ENCODE results near the gene RAB11FIP3.

The RAB11FIP3 gene

GRCh38 chr16:537415-538335, 112.2 kb downstream of the RAB11FIP3 start:
- H3K4me3 Mint-ChIP-seq: no peak overlapping the region
- H3K4me1 Mint-ChIP-seq (ENCODE audit: low read depth): no peaks in the 10 kb centered on the region
- H3K27me3 Mint-ChIP-seq (ENCODE audit: low read depth): no peaks in the 10 kb centered on the region
- no peak overlapping the region for H3K27ac Mint-ChIP-seq
- no peaks in the 10 kb centered on the region for H3K9me3 Mint-ChIP-seq
- H3K36me3 Mint-ChIP-seq (ENCODE audit: low read depth): peaks cover 3% of the 10 kb centered on the region

DNA sequence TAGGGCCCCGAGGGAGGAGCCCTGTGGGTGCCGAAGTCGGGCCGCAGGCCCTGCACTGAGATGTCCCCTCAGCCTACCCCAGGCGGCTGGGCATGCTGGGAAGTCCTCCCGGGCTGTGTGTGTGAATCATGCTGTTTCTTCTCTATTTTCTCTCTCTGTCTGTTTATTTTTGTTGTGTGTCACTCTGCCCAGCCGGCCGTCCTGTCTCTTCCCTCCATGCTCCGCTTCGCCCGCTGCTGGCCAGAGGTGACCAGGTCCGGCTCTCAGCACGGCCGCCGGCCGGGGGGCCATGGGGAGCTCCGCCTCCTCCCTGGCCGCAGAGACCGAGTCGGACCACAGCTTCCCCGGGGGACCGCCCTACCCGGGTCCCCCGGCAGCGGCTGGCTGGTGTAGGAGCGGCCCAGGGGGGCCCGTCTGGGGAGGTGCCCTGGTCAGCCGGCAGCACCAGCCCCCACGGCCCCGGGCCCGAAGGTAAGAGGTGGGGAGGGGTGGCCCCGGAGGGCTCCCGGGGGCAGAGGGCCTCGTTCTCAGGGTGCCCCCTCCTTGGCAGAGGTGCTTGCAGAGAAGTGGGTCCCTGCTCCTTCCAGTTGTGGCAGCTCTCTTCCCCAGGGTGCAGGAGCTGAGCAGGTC, 114.6 kb downstream of the RAB11FIP3 start:
- no peak overlapping the region for H3K27ac Mint-ChIP-seq
- no peak overlapping the region for H3K4me3 Mint-ChIP-seq
- H3K9me3 Mint-ChIP-seq: no peaks in the 10 kb centered on the region
- no peaks in the 10 kb centered on the region for H3K27me3 Mint-ChIP-seq (ENCODE audit: low read depth)
- no peaks in the 10 kb centered on the region for H3K4me1 Mint-ChIP-seq (ENCODE audit: low read depth)
- H3K36me3 Mint-ChIP-seq (ENCODE audit: low read depth): peaks cover 3% of the 10 kb centered on the region

GRCh38 chr16:540645-541340, 115.3 kb downstream of the RAB11FIP3 start:
- H3K4me3 Mint-ChIP-seq: no peak overlapping the region
- no peaks in the 10 kb centered on the region for H3K9me3 Mint-ChIP-seq
- no peak overlapping the region for H3K27ac Mint-ChIP-seq
- no peaks in the 10 kb centered on the region for H3K4me1 Mint-ChIP-seq (ENCODE audit: low read depth)
- H3K27me3 Mint-ChIP-seq (ENCODE audit: low read depth): no peaks in the 10 kb centered on the region
- H3K36me3 Mint-ChIP-seq (ENCODE audit: low read depth): peaks cover 3% of the 10 kb centered on the region

DNA sequence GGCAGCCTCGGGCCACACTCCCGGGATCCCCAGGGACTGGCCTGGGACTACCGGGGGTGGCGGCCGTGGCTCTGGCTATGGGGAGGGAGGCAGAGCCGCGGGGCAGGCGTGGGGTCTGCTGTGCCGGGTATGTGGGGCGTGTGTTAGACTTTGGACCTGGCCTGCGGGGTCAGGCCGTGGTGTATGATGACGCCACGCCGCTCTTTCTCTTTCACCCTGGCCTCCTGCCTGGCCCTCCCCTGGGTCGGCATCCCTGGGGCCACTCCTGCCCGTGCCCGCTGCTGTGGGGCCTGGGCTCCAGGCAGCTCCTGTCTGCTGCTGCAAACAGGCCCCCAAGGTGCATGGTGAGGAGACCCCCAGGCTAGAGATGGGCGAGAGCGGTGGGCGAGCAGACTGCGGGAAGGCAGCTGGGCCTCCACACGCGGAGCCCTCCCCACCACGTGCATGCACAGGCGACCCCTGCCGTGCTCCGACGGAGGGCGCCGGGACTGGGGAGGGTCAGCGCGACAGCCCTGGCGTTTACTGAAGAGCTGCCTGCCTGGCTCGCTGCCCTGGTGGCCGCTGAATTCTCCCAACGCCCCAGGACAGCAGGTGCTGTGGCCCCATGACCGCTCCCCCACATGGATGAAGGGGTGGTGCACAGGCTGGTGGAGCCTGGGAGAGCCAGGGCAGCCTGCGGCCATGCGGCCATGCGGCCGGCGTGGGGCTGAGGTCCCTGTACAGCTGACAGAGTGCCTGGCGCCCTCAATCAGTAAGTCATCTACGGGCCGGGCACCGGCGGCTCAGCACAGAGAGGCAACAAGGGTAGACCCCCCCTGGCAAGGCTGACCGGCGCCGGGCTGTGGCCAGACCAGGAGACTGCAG, 118.1 kb downstream of the RAB11FIP3 start:
- Mint-ChIP-seq H3K4me1 (ENCODE audit: low read depth) (no peaks in the 10 kb centered on the region), H3K36me3 (ENCODE audit: low read depth) (peaks cover 3% of the 10 kb centered on the region), H3K27me3 (ENCODE audit: low read depth) (no peaks in the 10 kb centered on the region), H3K4me3 (no peak overlapping the region), H3K9me3 (no peaks in the 10 kb centered on the region), H3K27ac (no peak overlapping the region)

- Mint-ChIP-seq H3K36me3 (ENCODE audit: low read depth) (peaks cover 3% of the 10 kb centered on the region), H3K27ac (no peak overlapping the region), H3K9me3 (no peaks in the 10 kb centered on the region), H3K4me1 (ENCODE audit: low read depth) (no peaks in the 10 kb centered on the region), H3K4me3 (no peak overlapping the region), H3K27me3 (ENCODE audit: low read depth) (no peaks in the 10 kb centered on the region)
Measured at GRCh38 chr16:544517-544916, 119.1 kb downstream of the RAB11FIP3 start.

DNA sequence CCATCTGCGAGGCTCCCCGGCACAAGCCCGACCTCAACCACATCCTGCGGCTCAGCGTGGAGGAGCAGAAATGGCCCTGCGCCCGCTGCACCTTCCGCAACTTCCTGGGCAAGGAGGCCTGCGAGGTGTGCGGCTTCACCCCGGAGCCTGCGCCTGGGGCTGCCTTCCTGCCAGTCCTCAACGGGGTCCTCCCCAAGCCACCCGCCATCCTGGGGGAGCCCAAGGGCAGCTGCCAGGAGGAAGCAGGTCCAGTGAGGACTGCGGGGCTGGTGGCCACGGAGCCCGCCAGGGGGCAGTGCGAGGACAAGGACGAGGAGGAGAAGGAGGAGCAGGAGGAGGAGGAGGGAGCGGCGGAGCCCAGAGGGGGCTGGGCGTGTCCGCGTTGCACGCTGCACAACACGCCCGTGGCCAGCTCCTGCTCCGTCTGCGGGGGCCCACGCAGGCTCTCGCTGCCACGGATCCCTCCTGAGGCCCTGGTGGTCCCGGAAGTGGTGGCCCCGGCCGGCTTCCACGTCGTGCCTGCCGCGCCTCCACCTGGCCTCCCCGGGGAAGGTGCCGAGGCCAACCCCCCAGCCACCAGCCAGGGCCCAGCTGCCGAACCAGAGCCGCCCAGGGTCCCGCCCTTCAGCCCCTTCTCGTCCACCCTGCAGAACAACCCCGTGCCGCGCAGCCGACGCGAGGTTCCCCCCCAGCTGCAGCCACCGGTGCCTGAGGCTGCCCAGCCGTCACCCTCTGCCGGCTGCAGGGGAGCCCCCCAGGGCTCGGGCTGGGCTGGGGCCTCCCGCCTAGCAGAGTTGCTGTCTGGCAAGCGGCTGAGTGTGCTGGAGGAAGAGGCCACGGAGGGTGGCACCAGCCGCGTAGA, 121.7 kb downstream of the RAB11FIP3 start:
- peaks cover 3% of the 10 kb centered on the region for H3K36me3 Mint-ChIP-seq (ENCODE audit: low read depth)
- H3K9me3 Mint-ChIP-seq: no peaks in the 10 kb centered on the region
- no peak overlapping the region for H3K4me3 Mint-ChIP-seq
- no peak overlapping the region for H3K27ac Mint-ChIP-seq
- no peaks in the 10 kb centered on the region for H3K27me3 Mint-ChIP-seq (ENCODE audit: low read depth)
- no peaks in the 10 kb centered on the region for H3K4me1 Mint-ChIP-seq (ENCODE audit: low read depth)

GRCh38 chr16:548586-548985, 123.1 kb downstream of the RAB11FIP3 start:
- no peak overlapping the region for H3K4me3 Mint-ChIP-seq
- H3K9me3 Mint-ChIP-seq: no peaks in the 10 kb centered on the region
- no peaks in the 10 kb centered on the region for H3K27me3 Mint-ChIP-seq (ENCODE audit: low read depth)
- no peak overlapping the region for H3K27ac Mint-ChIP-seq
- H3K36me3 Mint-ChIP-seq (ENCODE audit: low read depth): no peaks in the 10 kb centered on the region
- no peaks in the 10 kb centered on the region for H3K4me1 Mint-ChIP-seq (ENCODE audit: low read depth)

DNA sequence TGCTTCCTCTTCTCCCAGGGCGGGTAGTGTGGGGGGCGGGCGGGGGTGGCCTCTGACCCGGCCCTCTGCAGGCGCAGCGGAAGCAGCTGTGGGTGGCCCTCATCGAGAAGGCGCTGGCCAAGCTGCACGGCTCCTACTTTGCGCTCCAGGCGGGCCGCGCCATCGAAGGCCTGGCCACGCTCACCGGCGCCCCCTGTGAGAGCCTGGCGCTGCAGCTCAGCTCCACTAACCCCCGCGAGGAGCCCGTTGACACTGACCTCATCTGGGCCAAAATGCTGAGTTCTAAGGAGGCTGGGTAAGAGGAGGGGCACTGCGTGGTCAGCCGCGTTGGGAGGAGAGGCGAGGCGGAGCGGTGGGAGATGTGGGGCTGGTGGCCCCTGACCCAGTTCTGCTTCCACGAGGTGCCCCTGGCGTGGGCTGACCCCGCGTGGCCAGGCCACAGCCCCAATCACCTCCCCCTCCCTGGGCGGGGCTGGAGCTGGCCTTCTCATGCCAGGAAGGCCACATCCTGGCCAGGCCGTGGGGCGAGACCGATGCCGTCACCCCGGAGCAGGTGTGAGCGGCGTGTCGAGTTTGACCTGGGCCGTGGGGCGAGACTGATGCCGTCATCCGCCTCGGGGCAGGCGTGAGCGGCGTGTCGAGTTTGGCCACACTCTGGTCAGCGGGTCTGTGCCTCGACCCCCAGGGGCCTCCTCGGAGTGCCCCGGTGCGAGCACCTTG, 124.3 kb downstream of the RAB11FIP3 start:
- Mint-ChIP-seq H3K36me3 (ENCODE audit: low read depth) (no peaks in the 10 kb centered on the region), H3K9me3 (no peaks in the 10 kb centered on the region), H3K4me3 (no peak overlapping the region), H3K4me1 (ENCODE audit: low read depth) (no peaks in the 10 kb centered on the region), H3K27ac (no peak overlapping the region), H3K27me3 (ENCODE audit: low read depth) (no peaks in the 10 kb centered on the region)

GRCh38 chr16:551210-551609, 125.8 kb downstream of the RAB11FIP3 start:
- Mint-ChIP-seq H3K27me3 (ENCODE audit: low read depth) (no peaks in the 10 kb centered on the region), H3K4me1 (ENCODE audit: low read depth) (no peaks in the 10 kb centered on the region), H3K4me3 (no peak overlapping the region), H3K27ac (no peak overlapping the region), H3K9me3 (no peaks in the 10 kb centered on the region), H3K36me3 (ENCODE audit: low read depth) (no peaks in the 10 kb centered on the region)

GRCh38 chr16:552171-552570, 126.7 kb downstream of the RAB11FIP3 start:
- Mint-ChIP-seq H3K36me3 (ENCODE audit: low read depth) (no peaks in the 10 kb centered on the region), H3K4me1 (ENCODE audit: low read depth) (no peaks in the 10 kb centered on the region), H3K27me3 (ENCODE audit: low read depth) (no peaks in the 10 kb centered on the region), H3K27ac (no peak overlapping the region), H3K4me3 (no peak overlapping the region), H3K9me3 (no peaks in the 10 kb centered on the region)

DNA sequence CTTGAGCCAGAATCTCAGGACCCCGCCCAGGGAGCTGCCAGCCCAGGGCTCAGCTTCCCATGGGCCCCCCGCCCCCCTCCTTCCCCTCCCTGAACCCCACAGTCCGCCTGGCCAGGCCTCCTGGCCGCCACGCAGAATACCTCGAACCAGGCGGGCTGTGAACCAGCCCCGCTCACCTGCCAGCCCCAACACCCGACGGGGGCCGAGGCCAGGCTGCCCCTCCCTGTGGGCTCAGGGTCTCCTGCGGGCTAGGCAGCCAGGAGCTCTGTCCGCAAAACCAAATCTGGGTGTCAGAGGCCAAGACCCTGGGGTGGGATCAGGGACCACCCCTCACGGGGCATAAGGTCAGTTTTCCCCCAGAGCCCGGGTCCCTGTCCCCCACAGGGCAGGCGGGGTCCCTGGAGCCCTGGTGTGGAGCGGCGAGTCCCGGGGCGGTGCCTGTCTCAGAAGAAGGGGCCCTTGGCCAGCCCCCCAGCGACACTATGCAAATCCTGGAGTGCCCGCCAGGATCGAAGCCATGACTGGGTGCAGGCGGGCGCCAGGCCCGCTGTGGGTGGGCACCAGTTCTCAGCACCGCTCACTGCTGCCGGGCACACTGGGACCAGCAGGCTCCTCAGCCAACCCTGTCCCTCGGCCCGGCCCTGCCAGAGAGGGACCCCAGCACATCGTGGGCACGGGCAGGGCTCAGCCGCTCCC, 128.3 kb downstream of the RAB11FIP3 start:
- no peak overlapping the region for H3K27ac Mint-ChIP-seq

GRCh38 chr16:554297-554621, 128.8 kb downstream of the RAB11FIP3 start:
- peaks cover 4% of the 10 kb centered on the region for H3K27me3 Mint-ChIP-seq (ENCODE audit: low read depth)
- H3K36me3 Mint-ChIP-seq (ENCODE audit: low read depth): no peaks in the 10 kb centered on the region
- no peak overlapping the region for H3K27ac Mint-ChIP-seq
- H3K4me3 Mint-ChIP-seq: no peak overlapping the region
- H3K4me1 Mint-ChIP-seq (ENCODE audit: low read depth): no peaks in the 10 kb centered on the region
- no peaks in the 10 kb centered on the region for H3K9me3 Mint-ChIP-seq

More for the DNA sequence above, 128.3 kb downstream of the RAB11FIP3 start:
- no peaks in the 10 kb centered on the region for H3K9me3 Mint-ChIP-seq
- no peaks in the 10 kb centered on the region for H3K36me3 Mint-ChIP-seq (ENCODE audit: low read depth)
- no peak overlapping the region for H3K4me3 Mint-ChIP-seq
- H3K4me1 Mint-ChIP-seq (ENCODE audit: low read depth): no peaks in the 10 kb centered on the region
- H3K27me3 Mint-ChIP-seq (ENCODE audit: low read depth): peaks cover 4% of the 10 kb centered on the region

Measured in T-helper 1 cell treated with Interleukin-12 subunit alpha and Interleukin-12 subunit beta and Interleukin-4 antibody, amounts not matched to agents 30 μg/mL and 1 μg/mL, for 36 hours (primary cell).